ENCODE data around the gene DLEC1. TPM values are rescaled to one million over a fixed set of nuclear protein-coding genes. Genes with fewer than 3 reads are reported as not detected.
"Not testable (repeated sequence)": the region's sequence is repeated elsewhere in the genome, so short reads cannot be mapped to it uniquely, and the experiment has no call there.

The DLEC1 gene
- total RNA-seq, 2 donors from 2014 or later = 0.25 to 0.52 TPM

- Mint-ChIP-seq H3K4me1 (ENCODE audit: low read depth in 2 of 2) (peaks cover 30 to 32% of the 10 kb centered on the region in 2 donors), H3K36me3 (peaks cover 12% of the 10 kb centered on the region), H3K27me3 (no peaks in the 10 kb centered on the region), H3K27ac (no peak overlapping the region), H3K4me3 (no peak overlapping the region), H3K9me3 (no peaks in the 10 kb centered on the region)
- DNase-seq (ENCODE audit: low spot score) (no peak), ATAC-seq (no peak)
Measured at GRCh38 chr3:38131621-38132369, 92.8 kb downstream of the DLEC1 start.

GRCh38 chr3:38133209-38133556, 94.2 kb downstream of the DLEC1 start:
- H3K36me3 Mint-ChIP-seq = peaks cover 12% of the 10 kb centered on the region
- H3K27me3 Mint-ChIP-seq = no peaks in the 10 kb centered on the region
- no peak overlapping the region for H3K4me3 Mint-ChIP-seq
- H3K9me3 Mint-ChIP-seq = no peaks in the 10 kb centered on the region
- H3K4me1 Mint-ChIP-seq (ENCODE audit: low read depth in 2 of 2) = peaks cover 43 to 44% of the 10 kb centered on the region in 2 donors
- no peak for ATAC-seq
- no peak overlapping the region for H3K27ac Mint-ChIP-seq
- no peak for DNase-seq (ENCODE audit: low spot score)

DNA sequence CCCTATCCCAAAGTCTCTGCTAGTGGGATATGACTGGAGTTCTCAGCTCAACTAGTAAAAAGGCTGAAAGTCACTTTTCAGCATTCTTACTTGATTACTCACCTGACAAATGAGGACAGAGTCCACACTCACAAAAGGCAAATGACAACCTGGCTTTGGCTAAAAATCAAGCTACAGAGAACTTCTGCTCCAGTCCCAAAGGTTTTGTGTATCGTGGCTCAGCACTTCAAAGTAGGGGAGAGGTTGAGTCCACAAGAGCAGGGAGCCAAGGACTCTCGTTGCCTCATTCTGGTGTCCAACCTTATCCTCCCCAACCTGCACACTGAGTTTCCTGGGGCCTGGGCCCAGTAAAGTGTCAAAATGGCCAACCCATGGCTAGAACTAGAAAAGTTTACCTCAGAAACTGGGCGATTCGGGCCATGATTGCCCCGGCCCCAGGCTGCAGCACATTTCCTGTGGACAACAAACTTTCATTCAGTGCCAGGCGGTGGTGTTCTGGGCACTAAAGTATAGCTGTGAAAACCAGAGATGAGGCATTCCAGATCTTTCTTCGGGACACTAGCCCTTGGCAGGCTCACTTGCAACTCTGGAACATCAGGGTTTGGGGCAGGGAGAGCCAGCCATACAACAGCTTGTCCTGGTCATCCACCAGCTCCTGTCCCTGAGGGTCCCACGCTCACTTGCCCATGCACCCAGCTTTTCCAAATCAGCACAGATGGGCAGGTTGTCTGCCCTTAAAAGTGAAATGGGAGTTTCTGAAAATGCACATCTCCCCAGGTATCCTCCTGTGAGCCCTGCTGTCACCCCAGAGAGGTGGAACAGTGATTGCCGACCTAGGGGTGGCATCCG, 94.8 kb downstream of the DLEC1 start:
- ATAC-seq (no peak), DNase-seq (ENCODE audit: low spot score) (no peak)
- Mint-ChIP-seq H3K9me3 (no peaks in the 10 kb centered on the region), H3K4me1 (ENCODE audit: low read depth in 2 of 2) (peaks cover 47% of the 10 kb centered on the region in 2 donors), H3K27me3 (no peaks in the 10 kb centered on the region), H3K4me3 (no peak overlapping the region), H3K27ac (no peak overlapping the region), H3K36me3 (peaks cover 12% of the 10 kb centered on the region)

DNA sequence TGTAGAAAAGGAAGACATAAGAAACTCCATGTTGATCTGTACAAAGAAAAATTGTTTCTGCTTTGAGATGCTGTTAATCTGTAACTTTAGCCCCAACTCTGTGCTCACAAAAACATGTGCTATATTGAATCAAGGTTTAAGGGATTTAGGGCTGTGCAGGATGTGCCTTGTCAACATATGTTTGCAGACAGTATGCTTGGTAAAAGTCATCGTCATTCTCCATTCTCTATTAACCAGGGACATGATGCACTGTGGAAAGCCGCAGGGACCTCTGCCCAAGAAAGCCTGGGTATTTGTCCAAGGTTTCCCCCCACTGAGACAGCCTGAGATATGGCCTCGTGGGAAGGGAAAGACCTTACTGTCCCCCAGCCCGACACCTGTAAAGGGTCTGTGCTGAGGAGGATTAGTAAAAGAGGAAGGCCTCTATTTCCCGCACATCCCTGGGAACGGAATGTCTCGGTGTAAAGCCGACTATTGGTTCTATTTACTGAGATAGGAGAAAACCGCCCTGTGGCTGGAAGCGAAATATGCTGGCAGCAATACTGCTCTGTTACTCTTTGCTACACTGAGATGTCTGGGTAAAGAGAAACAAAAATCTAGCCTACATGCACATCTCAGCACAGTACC, 95.6 kb downstream of the DLEC1 start:
- not testable (repeated sequence) for ATAC-seq
- Mint-ChIP-seq H3K4me1 (ENCODE audit: low read depth in 2 of 2) (peaks cover 48 to 51% of the 10 kb centered on the region in 2 donors), H3K36me3 (peaks cover 12% of the 10 kb centered on the region)

GRCh38 chr3:38135621-38136277, 96.7 kb downstream of the DLEC1 start:
- not testable (repeated sequence) for ATAC-seq; H3K9me3 Mint-ChIP-seq; H3K36me3 Mint-ChIP-seq; DNase-seq (ENCODE audit: low spot score); H3K27me3 Mint-ChIP-seq
- Mint-ChIP-seq H3K4me1 (ENCODE audit: low read depth in 2 of 2) (peaks cover 47 to 56% of the 10 kb centered on the region in 2 donors), H3K27ac (peak overlapping the region; percentile 96 to 97), H3K4me3 (peak overlapping the region; percentile 99)

More for the DNA sequence above, 95.6 kb downstream of the DLEC1 start:
- not testable (repeated sequence) for DNase-seq (ENCODE audit: low spot score); H3K27me3 Mint-ChIP-seq; H3K9me3 Mint-ChIP-seq
- H3K27ac Mint-ChIP-seq = peak overlapping the region in 1 of 2 donors; percentile 97
- H3K4me3 Mint-ChIP-seq = peak overlapping the region; percentile 99

- H3K27ac Mint-ChIP-seq = peak overlapping the region; percentile 96 to 97
- ATAC-seq (peak in 1 of 2 donors; percentile 37), DNase-seq (ENCODE audit: low spot score) (no peak)
- H3K4me3 Mint-ChIP-seq = peak overlapping the region; percentile 99
- no peaks in the 10 kb centered on the region for H3K27me3 Mint-ChIP-seq
- peaks cover 5% of the 10 kb centered on the region for H3K36me3 Mint-ChIP-seq
- H3K4me1 Mint-ChIP-seq (ENCODE audit: low read depth in 2 of 2) = peaks cover 53 to 56% of the 10 kb centered on the region in 2 donors
- H3K9me3 Mint-ChIP-seq = no peaks in the 10 kb centered on the region
Measured at GRCh38 chr3:38136393-38136776, 97.4 kb downstream of the DLEC1 start.

DNA sequence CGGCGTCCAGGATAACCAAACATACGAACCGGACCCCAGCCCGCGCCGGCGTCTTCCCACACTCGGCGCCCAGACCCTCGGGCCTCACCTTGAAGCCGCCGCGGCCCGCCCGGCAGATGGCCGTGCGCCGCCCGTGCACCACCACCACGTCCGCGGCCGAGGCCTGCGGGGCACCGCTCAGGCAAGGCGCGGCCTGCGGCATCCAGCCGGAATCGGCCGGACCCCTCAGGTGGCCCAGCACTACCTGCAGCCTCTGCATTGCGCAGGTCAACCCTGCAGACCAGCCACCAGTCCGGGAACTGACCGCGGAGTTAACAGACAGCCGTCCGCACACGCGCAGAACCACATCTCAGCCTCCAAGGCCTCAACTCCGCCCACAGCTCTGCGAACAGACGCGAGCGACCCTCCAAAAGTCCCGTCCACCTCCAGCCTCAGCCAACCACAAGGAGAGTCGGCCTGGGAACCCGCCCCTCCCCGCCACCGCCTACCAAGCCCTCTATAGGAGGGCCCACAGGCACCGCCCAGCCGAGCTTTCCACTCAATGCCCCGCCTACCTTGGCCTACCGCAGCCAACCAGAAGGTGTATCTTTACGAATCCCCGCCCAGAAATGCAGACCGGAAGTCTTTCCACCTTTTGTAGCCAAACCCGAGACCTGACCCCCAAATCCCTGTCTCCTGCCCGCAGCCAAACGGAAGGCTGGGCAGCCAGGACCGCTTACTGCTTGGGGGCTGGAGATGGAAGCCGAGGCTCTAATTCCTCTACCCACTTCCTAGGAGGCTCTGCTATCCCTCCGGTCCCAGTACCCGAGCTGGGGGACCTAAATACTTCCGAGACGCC, 98.0 kb downstream of the DLEC1 start, which contains the start of gene ACAA1:
Gene ACAA1, minus strand, starts transcription at position 351 of the 838 bp plus-strand sequence. Its CDS starts 92 bp downstream, at position 259.
- ATAC-seq (peak; percentile 96 to 97), DNase-seq (ENCODE audit: low spot score) (peak; percentile 100)
- H3K9me3 Mint-ChIP-seq = no peaks in the 10 kb centered on the region
- H3K27ac Mint-ChIP-seq = peak within 1 kb of the TSS; percentile 96 to 97
- peaks cover 54 to 56% of the 10 kb centered on the region in 2 donors for H3K4me1 Mint-ChIP-seq (ENCODE audit: low read depth in 2 of 2)
- H3K36me3 Mint-ChIP-seq = peaks cover 8% of the 10 kb centered on the region
- H3K27me3 Mint-ChIP-seq = no peaks in the 10 kb centered on the region
- H3K4me3 Mint-ChIP-seq = peak within 1 kb of the TSS; percentile 99

- Mint-ChIP-seq H3K27ac (peak overlapping the region; percentile 96 to 97), H3K9me3 (no peaks in the 10 kb centered on the region), H3K36me3 (peaks cover 11% of the 10 kb centered on the region), H3K4me3 (peak overlapping the region; percentile 99), H3K27me3 (no peaks in the 10 kb centered on the region), H3K4me1 (ENCODE audit: low read depth in 2 of 2) (peaks cover 55 to 56% of the 10 kb centered on the region in 2 donors)
- DNase-seq (ENCODE audit: low spot score) (no peak), ATAC-seq (no peak)
Measured at GRCh38 chr3:38137615-38138348, 98.8 kb downstream of the DLEC1 start.

DNA sequence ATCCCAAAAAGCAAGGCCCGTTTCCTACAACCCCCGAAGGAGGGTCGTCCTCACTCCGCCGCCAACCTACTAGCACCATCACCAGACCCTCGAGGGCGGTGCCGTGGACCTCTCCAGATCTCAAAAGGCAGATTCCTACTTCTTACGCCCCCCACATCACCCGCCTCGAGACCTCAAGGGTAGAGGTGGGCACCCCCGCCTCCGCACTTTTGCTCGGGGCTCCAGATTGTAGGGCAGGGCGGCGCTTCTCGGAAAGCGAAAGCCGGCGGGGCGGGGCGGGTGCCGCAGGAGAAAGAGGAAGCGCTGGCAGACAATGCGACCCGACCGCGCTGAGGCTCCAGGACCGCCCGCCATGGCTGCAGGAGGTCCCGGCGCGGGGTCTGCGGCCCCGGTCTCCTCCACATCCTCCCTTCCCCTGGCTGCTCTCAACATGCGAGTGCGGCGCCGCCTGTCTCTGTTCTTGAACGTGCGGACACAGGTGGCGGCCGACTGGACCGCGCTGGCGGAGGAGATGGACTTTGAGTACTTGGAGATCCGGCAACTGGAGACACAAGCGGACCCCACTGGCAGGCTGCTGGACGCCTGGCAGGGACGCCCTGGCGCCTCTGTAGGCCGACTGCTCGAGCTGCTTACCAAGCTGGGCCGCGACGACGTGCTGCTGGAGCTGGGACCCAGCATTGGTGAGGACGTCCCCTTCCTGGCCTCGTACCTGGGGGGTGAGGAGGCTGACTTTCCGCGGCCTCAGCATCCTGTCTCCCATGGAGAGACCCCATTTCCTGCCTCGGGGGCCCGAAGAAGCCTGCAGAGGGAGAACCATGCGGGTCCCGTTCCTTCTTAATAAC, 99.6 kb downstream of the DLEC1 start, which contains the start of gene MYD88:
Gene MYD88, plus strand, starts transcription at position 313 of the 842 bp plus-strand sequence. Its CDS starts 40 bp downstream, at position 353.
- no peaks in the 10 kb centered on the region for H3K27me3 Mint-ChIP-seq
- H3K27ac Mint-ChIP-seq = peak within 1 kb of the TSS; percentile 96 to 97
- peaks cover 52 to 56% of the 10 kb centered on the region in 2 donors for H3K4me1 Mint-ChIP-seq (ENCODE audit: low read depth in 2 of 2)
- H3K9me3 Mint-ChIP-seq = no peaks in the 10 kb centered on the region
- DNase-seq (ENCODE audit: low spot score) (peak; percentile 89), ATAC-seq (peak; percentile 62 to 69)
- H3K36me3 Mint-ChIP-seq = peaks cover 11% of the 10 kb centered on the region
- H3K4me3 Mint-ChIP-seq = peak within 1 kb of the TSS; percentile 99

DNA sequence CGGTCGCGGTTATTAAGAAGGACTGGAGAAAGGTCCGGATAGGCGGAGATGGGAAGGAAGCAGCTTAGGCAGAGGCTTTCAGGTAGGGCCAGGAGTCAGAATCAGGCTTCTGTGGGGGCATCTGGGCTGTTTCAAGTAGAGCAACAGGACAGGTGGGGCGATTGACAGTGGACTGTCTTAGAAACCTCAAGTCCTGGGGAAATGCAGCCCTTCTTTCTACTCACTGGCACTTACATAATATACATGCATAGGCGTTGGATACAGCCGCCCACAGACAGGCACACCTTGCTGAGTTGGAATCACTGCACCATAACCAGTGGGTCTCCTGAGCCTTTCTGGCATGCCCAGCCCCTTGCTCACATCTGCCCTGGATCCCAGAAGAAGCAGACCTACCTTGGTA, 100.2 kb downstream of the DLEC1 start:
- DNase-seq (ENCODE audit: low spot score) = no peak
- peaks cover 50 to 54% of the 10 kb centered on the region in 2 donors for H3K4me1 Mint-ChIP-seq (ENCODE audit: low read depth in 2 of 2)
- H3K4me3 Mint-ChIP-seq = peak overlapping the region; percentile 99
- H3K9me3 Mint-ChIP-seq = no peaks in the 10 kb centered on the region
- peak overlapping the region; percentile 96 to 97 for H3K27ac Mint-ChIP-seq
- H3K27me3 Mint-ChIP-seq = no peaks in the 10 kb centered on the region
- no peak for ATAC-seq
- peaks cover 9% of the 10 kb centered on the region for H3K36me3 Mint-ChIP-seq

GRCh38 chr3:38139652-38140051, 100.6 kb downstream of the DLEC1 start:
- Mint-ChIP-seq H3K4me1 (ENCODE audit: low read depth in 2 of 2) (peaks cover 48 to 50% of the 10 kb centered on the region in 2 donors), H3K4me3 (peak overlapping the region; percentile 99), H3K36me3 (peaks cover 6% of the 10 kb centered on the region), H3K9me3 (no peaks in the 10 kb centered on the region), H3K27me3 (no peaks in the 10 kb centered on the region), H3K27ac (peak overlapping the region; percentile 96 to 97)
- DNase-seq (ENCODE audit: low spot score) (no peak), ATAC-seq (no peak)

Measured in natural killer cell treated with Interleukin-12 subunit alpha and Interleukin-12 subunit beta and Interleukin-15 and Interleukin-18, amount 100 ng/mL, for 72 hours (primary cell).